Pancreas (tissue), 10 donors: ENCODE results near the gene LRMDA. TPM values are rescaled to one million over a fixed set of nuclear protein-coding genes. Genes with fewer than 3 reads are reported as not detected.

Experiments
- ATAC-seq, 4 donors: fragments of 200-7000 bp; cut with Tn5 transposase; one replicate each; pipeline versions ENCODE4 v1.8.0 to v1.9.1; 2020; ENCODE audit warnings: mild to moderate bottlenecking in 4 of 4, moderate library complexity in 4 of 4
- DNase-seq, 6 donors: peaks; one replicate each; pipeline ENCODE4 v3.0.0-alpha.2; 2020
- FAIRE-seq: peaks from 2 replicates; lab custom pipeline; 2012; peaks lifted over from hg19 to GRCh38; lab: Jason Lieb, UNC
- H3K27ac ChIP-seq, 4 donors: fragments of 200-600 bp; sonication (generic); 1 replicate in 3 of 4; 2 replicates in 1 of 4; pipeline versions ENCODE4 v1.5.0 to v1.8.0; 2020
- H3K27me3 ChIP-seq, 4 donors: fragments of 200-600 bp; one replicate each; pipeline ENCODE4 v1.8.0; 2021
- H3K36me3 ChIP-seq, 3 donors: fragments of 200-600 bp; sonication (generic) in 1 of 3; one replicate each; pipeline versions ENCODE4 v1.5.0 to v1.8.0; 2020 to 2021
- H3K4me1 ChIP-seq, 3 donors: fragments of 200-600 bp; one replicate each; pipeline ENCODE4 v1.8.0; 2021
- H3K4me3 ChIP-seq, 4 donors: fragments of 200-600 bp; sonication (generic) in 2 of 4; one replicate each; pipeline versions ENCODE4 v1.5.0 to v1.8.0; 2020 to 2021
- H3K9me3 ChIP-seq, 4 donors: fragments of 200-600 bp; one replicate each; pipeline ENCODE4 v1.8.0; 2021
- WGBS, 2 donors: extraction: QIAGEN DNeasy Blood & Tissue Kit; methylation state at CpG; one replicate each; pipeline ENCODE4 v1.1.7; 2013; 5-methylcytosine and 5-hydroxymethylcytosine counted together
- intact Hi-C, 3 donors: fragments of 100-400 bp; cut with DNase I; formaldehyde crosslinking; loops; one replicate each; pipeline versions ENCODE4 v1.11.1 to v1.14.2; 2022
- polyA plus RNA-seq, 2 donors: library from polyadenylated mRNA; stranded (reverse); fragments of 200-250 nt; gene quantifications; one replicate each; pipeline ENCODE4 v1.2.3, GENCODE V29; 2013
- total RNA-seq, 6 donors: library from RNA; stranded (reverse); fragmentation: NEBNext Ultra II Directional in 4 of 6; extraction: Animal tissue kit (Norgen Biotek cat#: 25700) in 4 of 6; gene quantifications; one replicate each; pipeline versions ENCODE4 v1.2.1 to v1.2.4, GENCODE V29; 2021 to 2023
- TF ChIP-seq, protein P1 (sequence below), 4 donors: fragments of 200-600 bp; sonication (generic) in 3 of 4; IDR thresholded peaks; one replicate each; pipeline versions ENCODE4 v1.5.0 to v1.8.0; 2021; ENCODE audit warnings: antibody characterized with exemption in 4 of 4
- donor health status: healthy with polysubstance abuse.
- donor health status: DM: no; HTN: no; CAD: no; lungs with moderate emphysema.
- donor health status: DM: no; HTN: no; CAD: no.
- donor health status: control.
- donor health status: control.
- donor health status: Bipolar disorder and iron deficiency.
- donor health status: DM: yes; HTN: yes; CAD: no.
- donor health status: DM: no; HTN: no; CAD: no.
- donor health status: DM: no; HTN: no; CAD: no.
- donor health status: DM: yes; HTN: yes; CAD: no.

The LRMDA gene
- total and polyA plus RNA-seq, 8 donors = 4.6 to 21.2 (median 13.4) TPM

DNA sequence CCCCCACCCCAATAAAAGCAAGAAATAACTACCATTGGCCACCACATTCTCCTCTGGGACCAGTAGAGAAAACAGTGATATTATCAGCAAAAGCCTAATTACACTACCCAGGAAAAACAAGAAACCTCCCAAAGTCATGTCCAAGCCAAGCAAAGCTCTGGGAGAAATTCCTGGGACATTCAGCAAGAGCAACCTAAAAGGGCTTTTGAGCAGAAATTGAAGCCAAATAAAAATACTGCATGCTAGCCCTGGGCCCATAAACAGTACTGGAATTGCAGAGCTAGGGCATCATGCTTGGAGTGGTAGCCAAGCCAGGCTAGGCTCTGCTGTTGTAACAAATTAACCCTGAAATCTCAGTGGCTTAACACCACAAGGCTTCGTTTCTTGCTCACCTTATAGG, 347.9 kb downstream of the LRMDA start:
- ATAC-seq (no peak), FAIRE-seq (no peak), DNase-seq (no peak)
- no peaks in the 10 kb centered on the region for H3K27me3 ChIP-seq
- H3K36me3 ChIP-seq = no peaks in the 10 kb centered on the region
- peaks cover 24 to 39% (median 29%) of the 10 kb centered on the region in 3 donors for H3K4me1 ChIP-seq
- TF ChIP-seq, protein P1, sequence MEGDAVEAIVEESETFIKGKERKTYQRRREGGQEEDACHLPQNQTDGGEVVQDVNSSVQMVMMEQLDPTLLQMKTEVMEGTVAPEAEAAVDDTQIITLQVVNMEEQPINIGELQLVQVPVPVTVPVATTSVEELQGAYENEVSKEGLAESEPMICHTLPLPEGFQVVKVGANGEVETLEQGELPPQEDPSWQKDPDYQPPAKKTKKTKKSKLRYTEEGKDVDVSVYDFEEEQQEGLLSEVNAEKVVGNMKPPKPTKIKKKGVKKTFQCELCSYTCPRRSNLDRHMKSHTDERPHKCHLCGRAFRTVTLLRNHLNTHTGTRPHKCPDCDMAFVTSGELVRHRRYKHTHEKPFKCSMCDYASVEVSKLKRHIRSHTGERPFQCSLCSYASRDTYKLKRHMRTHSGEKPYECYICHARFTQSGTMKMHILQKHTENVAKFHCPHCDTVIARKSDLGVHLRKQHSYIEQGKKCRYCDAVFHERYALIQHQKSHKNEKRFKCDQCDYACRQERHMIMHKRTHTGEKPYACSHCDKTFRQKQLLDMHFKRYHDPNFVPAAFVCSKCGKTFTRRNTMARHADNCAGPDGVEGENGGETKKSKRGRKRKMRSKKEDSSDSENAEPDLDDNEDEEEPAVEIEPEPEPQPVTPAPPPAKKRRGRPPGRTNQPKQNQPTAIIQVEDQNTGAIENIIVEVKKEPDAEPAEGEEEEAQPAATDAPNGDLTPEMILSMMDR (IDR thresholded peaks at IDR 0.05) = no peak
- H3K27ac ChIP-seq = no peak overlapping the region
- intact Hi-C loops = loop anchor here in 1 of 3 donors (10.0 kb wide), 1 partner anchor 374 kb away; the partner anchor contains the start of gene ZNF503
- H3K9me3 ChIP-seq = no peaks in the 10 kb centered on the region
- no peak overlapping the region for H3K4me3 ChIP-seq
- 89 to 95% methylated on average over 1 of the region's 1 CpG for WGBS, 2 donors

DNA sequence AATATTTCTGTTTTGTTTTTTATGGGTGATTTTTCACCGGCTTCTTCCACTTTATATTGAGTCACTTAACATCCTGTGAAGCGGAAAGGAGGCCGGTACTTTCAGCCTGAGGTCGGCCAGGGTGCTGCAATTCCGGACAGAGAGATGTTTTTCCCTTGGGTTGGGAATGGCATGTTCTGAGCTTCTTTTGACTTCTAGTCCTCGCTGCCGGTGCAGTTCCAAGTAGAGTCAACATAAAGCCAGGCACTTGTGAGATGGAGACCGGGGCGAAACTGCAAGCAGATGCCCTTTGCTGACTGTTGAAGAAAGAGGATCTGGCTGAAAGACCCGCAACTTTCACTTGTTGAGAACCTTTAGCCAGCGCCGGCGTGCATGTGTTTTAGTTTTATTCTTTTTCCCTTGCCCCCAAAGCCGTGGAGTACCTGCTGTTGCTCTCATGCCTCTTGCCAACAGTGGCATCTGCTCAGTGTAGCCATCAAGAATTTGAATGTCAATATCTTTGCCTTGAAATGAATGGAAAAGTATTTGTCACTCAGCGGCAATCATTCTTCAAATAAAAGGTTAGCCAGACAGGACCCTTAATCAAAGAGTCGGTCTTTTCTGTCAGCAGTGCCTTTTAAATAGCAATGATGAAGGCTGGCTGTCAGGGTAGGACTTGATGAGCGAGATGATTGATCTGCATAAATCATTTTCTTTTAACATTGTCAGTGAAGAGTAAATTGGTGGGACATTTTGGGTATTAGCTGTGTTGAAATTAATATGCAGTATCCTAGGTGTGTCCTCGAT, 351.2 kb downstream of the LRMDA start:
- intact Hi-C loops = no loop called here
- Histone ChIP-seq H3K27ac (no peak overlapping the region), H3K36me3 (no peaks in the 10 kb centered on the region), H3K27me3 (no peaks in the 10 kb centered on the region), H3K4me1 (peaks cover 10 to 14% (median 11%) of the 10 kb centered on the region in 3 donors), H3K9me3 (no peaks in the 10 kb centered on the region), H3K4me3 (no peak overlapping the region)
- WGBS, 2 donors = 68% methylated on average over 18 of the region's 18 CpGs
- TF ChIP-seq, protein P1 (IDR thresholded peaks at IDR 0.05) = no peak
- DNase-seq = no peak
- no peak for FAIRE-seq
- ATAC-seq = peak in 1 of 4 donors; percentile 15

DNA sequence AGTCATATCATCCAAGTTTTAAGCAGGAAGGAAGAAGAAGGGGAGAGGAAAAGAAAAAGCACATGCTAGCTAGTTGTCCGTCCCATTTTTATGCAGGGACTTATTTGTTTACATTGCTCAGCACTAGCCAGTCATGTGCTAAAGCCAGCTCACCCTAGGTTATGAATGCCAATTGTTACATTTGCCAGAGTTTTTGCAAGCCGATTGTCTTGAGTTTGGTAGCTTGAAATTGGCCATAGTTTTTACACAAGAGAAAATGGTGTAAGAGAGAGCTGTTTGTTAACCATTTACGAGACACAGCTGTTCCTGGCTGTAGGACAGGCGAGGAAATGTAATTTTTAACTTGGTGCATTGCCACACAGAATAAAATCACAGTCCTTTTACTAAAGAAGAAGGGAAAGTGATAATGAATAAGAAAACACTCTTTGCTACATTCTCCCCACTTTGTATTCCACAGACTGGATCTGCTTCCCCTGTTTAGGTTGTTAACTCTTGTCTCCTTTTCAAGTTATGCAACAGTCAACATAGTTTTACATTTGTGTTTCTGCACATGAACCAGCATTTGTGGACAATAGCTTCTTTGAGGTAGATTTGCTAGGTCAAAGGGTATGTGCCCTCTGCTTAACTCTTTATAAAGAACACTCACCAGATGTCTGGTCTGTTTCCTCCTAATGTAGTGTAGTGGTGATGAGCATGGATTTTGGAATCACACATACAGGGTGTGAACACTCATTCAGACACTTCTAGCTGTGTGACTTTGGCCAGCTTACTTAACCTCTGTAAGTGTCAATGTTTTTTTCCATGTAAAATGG, 357.2 kb downstream of the LRMDA start:
- TF ChIP-seq, protein P1 (IDR thresholded peaks at IDR 0.05) = no peak
- intact Hi-C loops = no loop called here
- H3K4me3 ChIP-seq = peak overlapping the region in 1 of 4 donors; percentile 0
- 7 to 11% methylated on average over 4 of the region's 4 CpGs for WGBS, 2 donors
- H3K27me3 ChIP-seq = no peaks in the 10 kb centered on the region
- peak in 2 of 6 donors; percentile 41 to 46 for DNase-seq
- peak overlapping the region in 2 of 4 donors; percentile 23 to 53 for H3K27ac ChIP-seq
- peaks cover 0 to 17% (median 15%) of the 10 kb centered on the region in 3 donors for H3K4me1 ChIP-seq
- FAIRE-seq = no peak
- peak; percentile 81 to 95 (median 92) for ATAC-seq
- no peaks in the 10 kb centered on the region for H3K9me3 ChIP-seq
- H3K36me3 ChIP-seq = no peaks in the 10 kb centered on the region

DNA sequence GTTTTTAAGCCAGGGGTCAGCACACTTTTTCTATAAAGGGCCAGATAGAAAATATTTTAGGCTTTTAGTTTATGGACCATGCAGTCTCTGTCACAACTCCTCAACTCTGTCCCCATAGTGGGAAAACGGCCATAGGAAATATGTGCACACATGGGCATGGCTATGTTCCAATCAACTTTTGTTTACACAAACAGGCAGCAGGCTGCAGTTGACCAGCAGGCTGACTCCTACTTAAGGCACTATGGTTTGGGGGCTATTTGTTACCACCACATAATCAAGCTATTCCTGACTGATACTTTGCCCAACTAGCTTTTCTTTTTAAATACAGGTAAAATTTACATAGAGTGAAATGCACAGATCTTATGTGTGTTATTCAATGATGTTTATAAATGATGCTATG, 362.4 kb downstream of the LRMDA start:
- peak in 1 of 4 donors; percentile 55 for ATAC-seq
- no peak for DNase-seq
- TF ChIP-seq, protein P1 (IDR thresholded peaks at IDR 0.05) = no peak
- Histone ChIP-seq H3K36me3 (no peaks in the 10 kb centered on the region), H3K4me3 (no peak overlapping the region), H3K27me3 (no peaks in the 10 kb centered on the region), H3K9me3 (no peaks in the 10 kb centered on the region), H3K27ac (no peak overlapping the region), H3K4me1 (peaks cover 0 to 8% (median 5%) of the 10 kb centered on the region in 3 donors)
- no peak for FAIRE-seq
- intact Hi-C loops = no loop called here
- 9 to 11% methylated on average over 1 of the region's 1 CpG for WGBS, 2 donors
